ENCODE data around the gene ERVK3-1. TPM values are rescaled to one million over a fixed set of nuclear protein-coding genes. Genes with fewer than 3 reads are reported as not detected.
"Not testable (repeated sequence)": the region's sequence is repeated elsewhere in the genome, so short reads cannot be mapped to it uniquely, and the experiment has no call there.

ERVK3-1 gene
- total RNA-seq: 10 to 100 TPM; 19.9 to 22.8 TPM
- long read RNA-seq, transcript ERVK3-1-201 (4 exons, 1,469 nt): major isoform, 6 of 15 reads
- long read RNA-seq, partial matches to known transcripts: 0 of 15 reads
- long read RNA-seq, other reads (novel, unspliced or antisense): 2 of 15 reads

GRCh38 chr19:58305065-58305931 lies at the start of gene ERVK3-1:
Gene ERVK3-1 (plus strand): TSS chr19:58305377. CDS start chr19:58312169, 6,792 bp downstream.
- peak; percentile 98 for DNase-seq
- intact Hi-C loops (cut with DNase I): no loop called here
- peak; percentile 100 for ATAC-seq

GRCh38 chr19:58258259-58258658 lies 46.9 kb upstream of the ERVK3-1 start:
- DNase-seq; ATAC-seq; intact Hi-C loops (cut with DNase I): not testable (repeated sequence)

GRCh38 chr19:58261600-58261967 lies 43.6 kb upstream of the ERVK3-1 start:
- intact Hi-C loops (cut with DNase I): loop anchor here in 1 of 2 donors (5.0 kb wide), 1 partner anchor 64 kb away; no protein-coding TSS in a partner anchor
- DNase-seq (no peak), ATAC-seq (no peak)

- no peak for ATAC-seq
- no peak for DNase-seq
- intact Hi-C loops (cut with DNase I): loop anchor here in 1 of 2 donors (5.0 kb wide), 1 partner anchor 65 kb away; no protein-coding TSS in a partner anchor
Observed at GRCh38 chr19:58261968-58262921, 42.9 kb upstream of the ERVK3-1 start.

GRCh38 chr19:58262922-58263296 lies 42.3 kb upstream of the ERVK3-1 start:
- ATAC-seq: no peak
- DNase-seq: no peak
- intact Hi-C loops (cut with DNase I): loop anchor here in 1 of 2 donors (5.0 kb wide), 1 partner anchor 66 kb away; no protein-coding TSS in a partner anchor

- DNase-seq (no peak), ATAC-seq (no peak)
- intact Hi-C loops (cut with DNase I): no loop called here
Observed at GRCh38 chr19:58265100-58265499, 40.1 kb upstream of the ERVK3-1 start.

- DNase-seq (no peak), ATAC-seq (no peak)
Observed at GRCh38 chr19:58268344-58268743, 36.8 kb upstream of the ERVK3-1 start.

GRCh38 chr19:58274771-58275201 lies 30.4 kb upstream of the ERVK3-1 start:
- ATAC-seq: no peak
- intact Hi-C loops (cut with DNase I): no loop called here
- no peak for DNase-seq

More at GRCh38 chr19:58268344-58268743, 36.8 kb upstream of the ERVK3-1 start:
- intact Hi-C loops (cut with DNase I): no loop called here

- DNase-seq (no peak), ATAC-seq (no peak)
- intact Hi-C loops (cut with DNase I): no loop called here
Observed at GRCh38 chr19:58275564-58275963, 29.6 kb upstream of the ERVK3-1 start.

GRCh38 chr19:58277197-58277596 lies 28.0 kb upstream of the ERVK3-1 start:
- ATAC-seq (no peak), DNase-seq (no peak)
- intact Hi-C loops (cut with DNase I): no loop called here

GRCh38 chr19:58277748-58278540 lies 27.2 kb upstream of the ERVK3-1 start:
- DNase-seq (no peak), ATAC-seq (peak in 1 of 2 donors; percentile 1)
- intact Hi-C loops (cut with DNase I): loop anchor here in 1 of 2 donors (2.0 kb wide), 1 partner anchor 95 kb away; the partner anchor contains the start of gene ZNF274

GRCh38 chr19:58278541-58279041 lies 26.6 kb upstream of the ERVK3-1 start, which contains the start of gene ZNF8:
Gene ZNF8 (plus strand): TSS chr19:58278955. CDS start chr19:58279082, 127 bp downstream.
- intact Hi-C loops (cut with DNase I): loop anchor here in 1 of 2 donors (2.0 kb wide), 1 partner anchor 96 kb away; the partner anchor contains the start of gene ZNF274
- peak; percentile 98 for DNase-seq
- ATAC-seq: peak; percentile 95 to 96

- intact Hi-C loops (cut with DNase I): loop anchor here in 1 of 2 donors (2.0 kb wide), 1 partner anchor 96 kb away; the partner anchor contains the start of gene ZNF274
- DNase-seq (peak; percentile 92), ATAC-seq (peak; percentile 77 to 84)
Observed at GRCh38 chr19:58279042-58279924, 25.9 kb upstream of the ERVK3-1 start.

- no peak for ATAC-seq
- intact Hi-C loops (cut with DNase I): loop anchor here in 1 of 2 donors (2.0 kb wide), 1 partner anchor 97 kb away; the partner anchor contains the start of gene ZNF274
Observed at GRCh38 chr19:58279925-58280316, 25.3 kb upstream of the ERVK3-1 start.

GRCh38 chr19:58284199-58284598 lies 21.0 kb upstream of the ERVK3-1 start:
- ATAC-seq (no peak), DNase-seq (no peak)
- intact Hi-C loops (cut with DNase I): no loop called here

More at GRCh38 chr19:58279925-58280316, 25.3 kb upstream of the ERVK3-1 start:
- DNase-seq: no peak

GRCh38 chr19:58291943-58292342 lies 13.2 kb upstream of the ERVK3-1 start:
- ATAC-seq (no peak), DNase-seq (no peak)
- intact Hi-C loops (cut with DNase I): no loop called here
